Measurements from ENCODE around the gene RECQL5. TPM values are rescaled to one million over a fixed set of nuclear protein-coding genes. Genes with fewer than 3 reads are reported as not detected.

Gene RECQL5
- total and polyA plus RNA-seq, 2 of the 8 experiments (the other 6 are each of a cell fraction or from before 2014, with no cell fraction given), result 15.1 to 41.1 TPM

DNA sequence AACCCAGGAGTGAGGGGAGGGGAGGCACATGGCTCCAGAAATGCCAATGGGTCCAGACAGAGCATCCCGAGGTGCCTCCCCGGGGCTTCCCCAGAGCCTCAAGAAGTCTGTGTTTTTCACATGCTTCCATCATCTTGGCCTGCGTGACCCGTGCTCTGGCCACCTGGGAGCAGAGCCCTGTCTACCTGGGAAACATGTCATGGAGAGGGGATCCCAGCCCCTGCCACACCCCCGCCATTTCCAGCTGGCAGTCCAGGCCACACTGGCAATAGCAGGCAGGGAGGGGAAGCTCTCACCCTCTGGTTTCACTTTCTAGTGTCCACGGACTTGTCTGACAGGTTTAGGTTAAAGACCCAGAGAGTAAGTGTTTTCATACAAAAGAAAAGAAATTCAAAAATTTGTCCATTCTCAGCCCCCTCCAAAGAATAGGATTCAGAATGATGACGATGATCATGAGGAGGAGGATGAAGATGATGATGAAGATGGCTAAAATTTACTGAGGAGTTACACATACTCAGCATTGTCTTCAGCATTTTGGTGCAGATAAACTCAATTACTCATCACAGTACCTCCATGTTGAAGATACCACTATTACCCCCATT lies 24.7 kb downstream of the RECQL5 start (continued):
- TF ChIP-seq CBX8 (IDR thresholded peaks at IDR 0.05; ENCODE audit: borderline replicate concordance, low read depth, low read length), result no peak
- no peak for TF ChIP-seq POLR2A (IDR thresholded peaks at IDR 0.05; ENCODE audit: control extremely low read depth in 1 of 2, low read depth in 2 of 2, low read length in 2 of 2)

Measured in H1 (cell line).